Nephron (organoid): Measurements from ENCODE around the gene STK32C.
A peak's percentile ranks its signal among the peaks of the same experiment; 100 is the strongest.

Experiments used
- H3K27ac Mint-ChIP-seq, 3 experiments: 2 replicates each; pipeline ENCODE4 v1.8.0; 2020; ENCODE audit warnings: mixed read lengths in 3 of 3, mild to moderate bottlenecking in 2 of 3, moderate library complexity in 1 of 3
- H3K27me3 Mint-ChIP-seq: 2 replicates; pipeline ENCODE4 v1.8.0; 2021; ENCODE audit warnings: low read depth, mild to moderate bottlenecking, moderate library complexity, mixed read lengths
- H3K36me3 Mint-ChIP-seq: 2 replicates; pipeline ENCODE4 v1.8.0; 2020; ENCODE audit warnings: low read depth, mixed read lengths
- H3K4me1 Mint-ChIP-seq: 2 replicates; pipeline ENCODE4 v1.8.0; 2020; ENCODE audit warnings: mixed read lengths
- H3K4me3 Mint-ChIP-seq, 3 experiments: 2 replicates each; pipeline ENCODE4 v1.8.0; 2020; ENCODE audit warnings: mild to moderate bottlenecking in 3 of 3, mixed read lengths in 3 of 3, moderate library complexity in 2 of 3
- H3K9me3 Mint-ChIP-seq: 2 replicates; pipeline ENCODE4 v1.8.0; 2020; ENCODE audit warnings: mixed read lengths
- CTCF ChIP-seq, 3 experiments: fragments of 200-600 bp; sonication (generic); IDR thresholded peaks; one replicate each; pipeline ENCODE4 v1.5.0; 2021; ENCODE audit warnings: antibody characterized with exemption in 3 of 3; ENCODE audit not compliant: unreplicated experiment in 3 of 3

STK32C gene

GRCh38 chr10:132195366-132196075 is 112.2 kb downstream of the STK32C start:
- peaks cover 9% of the 10 kb centered on the region for H3K4me1 Mint-ChIP-seq
- H3K4me3 Mint-ChIP-seq = no peak overlapping the region
- H3K36me3 Mint-ChIP-seq = peaks cover 27% of the 10 kb centered on the region
- no peak overlapping the region for H3K27ac Mint-ChIP-seq
- TF ChIP-seq CTCF (IDR thresholded peaks at IDR 0.05; ENCODE audit: unreplicated experiment in 3 of 3) = no peak
- H3K27me3 Mint-ChIP-seq = peaks cover 7% of the 10 kb centered on the region
- no peaks in the 10 kb centered on the region for H3K9me3 Mint-ChIP-seq

DNA sequence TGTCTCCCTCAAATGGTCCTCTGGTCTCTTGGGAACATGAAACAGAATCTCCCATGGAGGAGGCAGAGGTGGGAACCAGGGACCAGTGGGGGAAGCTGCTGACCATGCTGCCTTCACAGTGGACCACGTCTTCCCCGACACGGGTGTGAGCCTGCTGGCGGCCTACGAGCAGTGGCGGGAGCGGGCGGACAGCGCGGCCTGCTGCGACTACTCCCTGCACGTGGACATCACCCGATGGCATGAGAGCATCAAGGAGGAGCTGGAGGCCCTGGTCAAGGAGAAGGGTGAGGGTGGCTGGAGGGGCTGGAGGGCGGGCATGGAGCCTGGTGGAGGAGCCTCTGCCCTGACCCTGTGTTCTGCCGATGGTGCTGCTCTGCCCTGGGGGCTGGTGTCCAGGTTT is 113.0 kb downstream of the STK32C start:
- H3K27me3 Mint-ChIP-seq = peaks cover 12% of the 10 kb centered on the region
- H3K9me3 Mint-ChIP-seq = no peaks in the 10 kb centered on the region
- H3K36me3 Mint-ChIP-seq = peaks cover 32% of the 10 kb centered on the region
- no peak overlapping the region for H3K4me3 Mint-ChIP-seq
- no peak overlapping the region for H3K27ac Mint-ChIP-seq
- no peak for TF ChIP-seq CTCF (IDR thresholded peaks at IDR 0.05; ENCODE audit: unreplicated experiment in 3 of 3)
- H3K4me1 Mint-ChIP-seq = peaks cover 9% of the 10 kb centered on the region

- no peak overlapping the region for H3K4me3 Mint-ChIP-seq
- no peaks in the 10 kb centered on the region for H3K9me3 Mint-ChIP-seq
- no peak for TF ChIP-seq CTCF (IDR thresholded peaks at IDR 0.05; ENCODE audit: unreplicated experiment in 3 of 3)
- H3K27me3 Mint-ChIP-seq = peaks cover 19% of the 10 kb centered on the region
- H3K36me3 Mint-ChIP-seq = peaks cover 37% of the 10 kb centered on the region
- H3K27ac Mint-ChIP-seq = no peak overlapping the region
- peaks cover 13% of the 10 kb centered on the region for H3K4me1 Mint-ChIP-seq
These were observed 113.7 kb downstream of the STK32C start for GRCh38 chr10:132193907-132194552.

- Mint-ChIP-seq H3K36me3 (peaks cover 37% of the 10 kb centered on the region), H3K4me3 (peak overlapping the region in 1 of 3 experiments; percentile 52), H3K27me3 (peaks cover 28% of the 10 kb centered on the region), H3K4me1 (peaks cover 22% of the 10 kb centered on the region), H3K9me3 (no peaks in the 10 kb centered on the region), H3K27ac (no peak overlapping the region)
- TF ChIP-seq CTCF (IDR thresholded peaks at IDR 0.05; ENCODE audit: unreplicated experiment in 3 of 3) = no peak
These were observed 114.6 kb downstream of the STK32C start for GRCh38 chr10:132192991-132193665.

DNA sequence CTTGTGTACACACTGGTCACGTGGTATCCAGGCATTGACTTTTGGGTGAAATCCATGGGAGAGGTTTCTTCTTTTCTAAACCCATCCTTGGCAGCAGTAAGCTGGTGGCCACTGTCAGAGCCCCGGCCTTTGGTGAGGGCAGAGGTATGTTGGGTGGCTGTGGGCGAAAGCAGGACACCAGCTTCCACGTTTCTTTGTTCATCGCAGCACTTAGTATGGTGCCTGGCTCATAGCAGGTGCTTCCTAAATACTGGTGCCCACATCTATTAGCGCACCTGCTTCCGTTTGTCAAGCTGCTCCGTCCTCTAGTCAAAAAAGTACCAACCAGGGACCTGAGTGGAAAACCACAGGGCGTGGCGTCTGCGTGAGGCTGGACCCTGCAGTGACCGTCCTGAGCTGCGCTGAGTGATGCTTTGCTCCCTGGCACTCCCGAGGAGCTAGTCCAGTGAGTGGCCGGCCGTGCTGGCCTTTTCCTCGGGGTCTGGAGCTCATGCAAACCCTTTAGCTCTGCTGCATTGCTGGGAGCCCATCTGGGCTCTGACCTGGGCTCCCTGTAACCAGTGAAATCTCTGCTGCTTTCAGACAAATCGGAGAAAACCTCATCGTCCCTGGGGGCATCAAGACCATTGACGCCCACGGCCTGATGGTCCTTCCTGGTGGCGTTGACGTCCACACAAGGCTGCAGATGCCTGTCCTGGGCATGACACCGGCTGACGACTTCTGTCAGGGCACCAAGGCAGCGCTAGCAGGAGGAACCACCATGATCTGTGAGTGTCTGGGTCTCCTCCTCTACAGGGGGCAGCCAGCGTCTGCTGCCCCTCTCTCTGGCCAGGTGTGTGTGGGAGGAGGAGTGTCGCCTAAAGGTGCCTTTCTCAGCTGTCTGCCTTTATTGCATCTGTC is 115.4 kb downstream of the STK32C start:
- TF ChIP-seq CTCF (IDR thresholded peaks at IDR 0.05; ENCODE audit: unreplicated experiment in 3 of 3) = no peak
- Mint-ChIP-seq H3K27ac (no peak overlapping the region), H3K27me3 (peaks cover 33% of the 10 kb centered on the region), H3K4me1 (peaks cover 26% of the 10 kb centered on the region), H3K36me3 (peaks cover 37% of the 10 kb centered on the region), H3K4me3 (peak overlapping the region in 1 of 3 experiments; percentile 52), H3K9me3 (no peaks in the 10 kb centered on the region)
